ENCODE measurements around the gene PSAP.

- TF ChIP-seq ARNT (IDR thresholded peaks at IDR 0.05) (no peak), FOXM1 (IDR thresholded peaks at IDR 0.05; ENCODE audit: borderline replicate concordance) (no peak), NFRKB (IDR thresholded peaks at IDR 0.05) (no peak), LEF1 (IDR thresholded peaks at IDR 0.05; ENCODE audit: borderline replicate concordance) (no peak), ELF4 (IDR thresholded peaks at IDR 0.05) (no peak)
These were observed 21.9 kb downstream of the PSAP start for GRCh38 chr10:71829171-71829570.
